ENCODE results near the gene SGPL1. TPM values are rescaled to one million over a fixed set of nuclear protein-coding genes. Genes with fewer than 3 reads are reported as not detected.
"Not testable (repeated sequence)": the region's sequence is repeated elsewhere in the genome, so short reads cannot be mapped to it uniquely, and the experiment has no call there.

Gene SGPL1
- total RNA-seq, 1 experiment from 2014 or later, result 26.5 TPM

DNA sequence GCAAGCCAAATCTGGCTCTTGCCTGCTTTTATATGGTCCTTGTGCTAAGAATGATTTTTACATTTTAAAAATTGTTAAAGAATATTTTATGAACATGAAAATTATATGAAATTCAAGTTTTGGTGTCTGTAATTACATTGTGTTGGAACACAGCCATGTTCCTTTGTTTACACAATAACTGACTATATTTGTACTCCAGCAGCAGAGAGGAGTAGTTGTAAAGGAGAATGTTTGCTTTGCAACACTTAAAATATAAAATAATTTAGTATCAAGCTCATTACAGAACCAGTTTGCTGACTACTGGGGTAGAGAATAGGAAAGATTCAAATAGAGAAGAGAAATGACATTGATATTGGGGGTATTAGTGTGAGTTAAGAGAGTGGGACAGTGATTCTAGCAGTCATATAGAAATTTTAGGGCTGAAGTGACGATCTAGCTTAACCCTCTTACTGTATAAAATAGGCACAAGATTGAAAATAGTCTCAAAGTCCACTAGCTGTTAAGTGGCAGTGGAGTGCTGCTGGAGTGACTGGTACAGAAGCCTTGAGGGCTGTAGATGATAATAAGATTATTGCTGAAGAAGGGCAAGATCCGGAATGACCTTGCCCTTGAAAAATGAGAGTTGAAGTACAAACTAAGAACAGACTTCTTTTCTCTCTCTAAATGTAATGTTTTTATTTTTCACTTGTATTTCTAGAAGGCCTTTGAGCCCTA lies 28.2 kb downstream of the SGPL1 start:
- no peak for DNase-seq (ENCODE audit: low read depth)

DNA sequence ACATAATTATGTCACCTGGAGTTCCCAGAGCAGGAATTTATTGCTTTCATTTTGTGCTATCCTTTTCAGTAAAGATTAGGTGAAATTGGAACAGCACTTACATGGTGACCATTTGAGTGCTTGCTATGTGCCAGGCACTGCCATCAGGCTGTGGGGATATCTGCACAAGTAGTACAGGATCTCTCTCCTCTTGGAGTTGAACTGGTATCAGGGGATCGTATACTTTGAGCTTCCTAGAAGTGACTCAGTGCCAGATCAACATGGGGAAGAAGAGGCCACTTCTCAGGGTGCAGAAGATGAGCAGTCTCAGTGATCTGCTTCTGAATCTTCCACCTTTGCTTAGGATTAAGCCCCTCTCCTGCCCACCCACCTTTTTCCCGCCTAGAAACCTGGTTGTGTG lies 29.5 kb downstream of the SGPL1 start:
- DNase-seq (ENCODE audit: low read depth), result no peak

DNA sequence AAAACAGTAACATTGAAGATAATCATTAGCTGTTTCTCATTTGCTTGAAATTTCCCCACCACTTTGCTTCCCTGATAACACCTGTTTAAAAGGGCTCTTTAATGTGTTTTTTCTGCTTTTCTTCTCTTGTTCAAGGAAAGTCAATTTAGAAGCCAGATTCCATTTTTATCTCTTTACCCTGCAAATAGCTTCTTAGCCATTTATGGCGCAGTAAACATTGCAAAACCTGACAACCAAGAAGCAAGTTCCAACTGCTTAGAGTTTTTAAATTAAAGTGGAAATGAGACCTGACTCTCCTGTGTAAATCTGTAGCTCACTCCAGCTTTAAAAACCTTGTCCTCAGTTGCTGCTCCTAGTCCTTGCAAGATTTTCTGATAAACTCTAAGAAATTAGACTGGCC lies 30.1 kb downstream of the SGPL1 start:
- DNase-seq (ENCODE audit: low read depth), result no peak

DNA sequence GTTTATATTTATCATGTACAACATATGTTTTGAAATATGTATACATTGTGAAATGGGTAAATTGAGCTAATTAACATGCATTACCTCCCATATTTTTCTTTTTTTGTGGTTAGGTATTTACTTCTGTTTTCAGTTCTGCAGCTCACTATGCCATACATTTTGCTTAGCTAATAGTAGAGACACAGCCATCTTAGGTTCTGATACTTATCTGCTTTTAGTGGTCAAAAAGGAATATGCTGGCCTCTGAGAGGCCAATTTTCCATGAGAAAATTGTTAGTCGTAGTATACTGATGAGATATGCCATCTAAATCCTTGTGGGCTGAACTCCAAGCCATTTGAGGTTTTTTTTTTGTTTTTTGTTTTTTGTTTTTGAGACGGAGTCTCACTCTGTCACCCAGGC lies 31.0 kb downstream of the SGPL1 start:
- DNase-seq (ENCODE audit: low read depth), result peak; percentile 15

DNA sequence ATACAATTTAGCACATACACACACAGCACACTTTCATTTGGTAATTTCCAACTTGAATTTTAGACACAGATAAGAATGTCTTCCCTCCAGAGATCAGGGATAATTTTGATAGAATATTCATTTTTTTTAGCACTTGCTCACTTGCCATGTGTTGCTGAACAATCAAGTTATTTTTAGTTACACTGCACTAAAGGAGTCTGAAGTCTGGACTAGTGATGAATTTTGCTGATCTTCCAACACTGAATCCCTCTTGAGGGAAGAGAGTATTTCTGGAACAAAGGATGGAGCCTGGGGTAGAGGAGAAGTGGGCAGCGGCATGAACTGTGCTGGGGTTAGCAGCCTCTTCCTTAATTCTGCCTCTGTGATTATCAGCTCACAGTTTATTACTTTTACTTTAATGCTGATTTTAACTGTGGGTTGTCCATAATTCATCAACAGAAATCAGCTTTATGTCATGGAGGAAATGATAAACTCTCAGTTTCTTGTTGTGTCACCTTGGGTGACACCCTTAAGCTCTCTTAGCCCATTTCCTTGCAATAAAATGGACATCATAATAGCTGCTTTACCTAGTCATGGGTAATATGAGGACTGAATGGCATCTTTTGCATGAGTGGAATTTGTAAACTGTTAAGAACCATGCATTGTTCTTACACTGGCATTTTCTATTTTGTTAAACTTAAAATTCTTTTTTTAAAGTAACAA lies 32.1 kb downstream of the SGPL1 start:
- DNase-seq (ENCODE audit: low read depth), result no peak

DNA sequence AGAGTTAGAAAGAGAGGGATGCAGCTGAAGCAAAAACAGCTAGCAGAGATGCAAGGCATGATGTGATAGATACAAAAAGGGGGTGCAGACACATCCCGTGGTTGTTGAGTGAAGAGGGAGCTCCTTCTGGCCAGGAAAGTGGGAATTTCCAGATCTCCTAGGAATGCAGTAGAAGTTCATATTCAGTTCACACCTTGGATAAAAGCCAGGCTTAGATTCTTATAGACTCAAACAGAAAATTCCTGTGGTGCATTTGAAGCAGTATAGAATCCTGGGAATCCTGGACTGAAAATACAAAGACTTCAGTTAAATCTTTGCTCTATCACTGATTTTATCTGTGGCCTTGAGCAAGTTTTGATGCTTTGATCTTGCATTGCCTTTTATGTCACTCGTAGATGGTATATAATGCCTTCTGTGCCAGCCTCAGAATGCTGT lies 33.9 kb downstream of the SGPL1 start:
- peak; percentile 71 for DNase-seq (ENCODE audit: low read depth)

DNA sequence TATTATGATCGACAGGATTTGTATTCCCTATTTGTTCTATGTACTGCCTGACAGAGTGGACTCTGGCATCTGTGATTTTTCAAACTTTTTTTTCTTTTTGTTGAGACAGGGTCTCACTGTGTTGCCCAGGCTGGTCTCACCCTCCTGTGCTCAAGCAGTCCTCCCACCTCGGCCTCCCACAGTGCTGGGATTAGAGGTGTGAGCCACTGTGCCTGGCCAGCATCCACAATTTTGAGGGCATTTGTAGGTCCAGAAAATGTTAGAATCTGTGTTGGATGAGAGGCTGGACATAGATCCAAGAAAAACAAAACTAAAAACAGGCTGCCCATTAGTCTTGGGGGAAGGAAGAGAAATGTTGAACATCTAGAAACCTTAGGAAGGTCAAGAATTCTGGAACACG lies 34.3 kb downstream of the SGPL1 start:
- DNase-seq (ENCODE audit: low read depth), result no peak

DNA sequence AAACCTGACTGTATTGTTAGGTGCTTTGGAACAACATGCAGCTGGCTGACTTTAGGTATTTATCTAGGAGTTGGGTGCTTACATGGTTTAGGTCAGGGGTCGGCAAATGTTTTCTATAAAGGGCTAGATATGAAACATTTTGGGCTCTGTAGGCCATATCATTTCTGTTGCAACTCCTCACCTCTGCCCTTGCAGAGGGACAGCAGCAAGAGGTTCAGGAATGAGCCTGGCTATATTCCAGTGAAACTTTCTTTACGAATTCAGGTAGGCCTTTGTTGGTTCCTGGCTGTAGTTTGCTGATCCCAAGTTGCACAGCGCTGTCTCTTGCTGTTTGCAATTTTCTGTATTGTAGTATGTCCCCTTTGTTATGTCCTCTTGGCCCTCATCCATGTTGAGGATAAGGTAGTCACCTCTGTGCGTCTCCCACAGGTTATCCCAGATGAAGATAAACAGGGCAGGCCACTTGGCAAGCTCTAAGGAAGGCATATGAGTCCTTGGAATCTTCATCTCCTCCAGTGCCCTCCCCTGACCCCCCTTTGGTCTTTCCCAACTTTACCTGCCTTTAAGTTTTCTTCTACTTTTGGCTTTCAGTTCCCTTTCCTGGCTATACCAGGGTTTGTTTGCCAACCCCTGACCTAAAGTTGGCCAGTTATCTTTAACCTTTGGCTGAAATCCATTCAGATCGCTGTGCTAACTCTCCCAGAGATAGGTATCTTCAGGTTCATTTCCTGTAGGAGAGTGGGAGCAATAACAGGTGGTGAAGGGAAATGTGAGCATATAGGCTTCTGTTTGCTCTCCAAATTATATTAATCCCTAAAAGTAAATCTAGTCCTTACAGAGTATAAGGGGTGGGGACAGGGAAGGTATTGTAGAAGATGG lies 36.1 kb downstream of the SGPL1 start:
- no peak for DNase-seq (ENCODE audit: low read depth)

DNA sequence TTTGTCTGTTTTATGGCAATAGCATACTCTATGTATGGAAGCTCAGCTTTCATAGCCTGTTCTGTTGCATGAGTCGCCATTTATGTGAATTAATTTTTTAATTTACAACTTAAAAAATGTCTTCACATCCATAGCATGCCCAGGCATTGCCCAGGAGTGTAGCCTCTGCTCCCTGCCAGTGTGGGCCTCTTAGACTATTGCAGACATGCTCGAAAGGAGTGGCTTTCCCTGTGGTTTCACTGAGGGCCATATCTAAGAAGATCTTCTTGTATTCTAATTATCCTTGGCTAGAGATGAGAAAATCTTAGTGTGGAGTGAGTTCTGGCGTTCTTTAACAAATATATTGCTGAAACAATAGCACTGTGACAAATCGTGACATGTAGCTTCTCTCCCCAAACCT lies 37.3 kb downstream of the SGPL1 start:
- no peak for DNase-seq (ENCODE audit: low read depth)

DNA sequence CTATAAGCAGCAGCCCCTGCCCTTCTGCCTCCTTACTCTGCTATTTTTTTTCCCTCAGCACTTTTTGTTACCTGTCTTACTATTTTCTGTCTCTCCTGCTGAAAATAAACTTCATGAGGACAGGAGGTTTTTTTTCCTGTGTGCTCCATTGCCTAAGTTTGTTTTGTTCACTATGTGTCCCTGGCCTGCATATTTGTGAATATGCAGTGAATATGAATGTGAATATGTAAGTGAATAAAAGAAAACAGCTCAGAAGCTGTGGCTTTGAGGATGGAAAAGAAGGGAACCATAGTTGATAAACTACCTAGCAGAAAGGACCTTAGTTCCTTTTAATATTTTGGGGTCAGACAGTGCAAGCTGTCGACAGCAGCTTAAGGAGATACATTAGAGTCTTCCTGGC lies 37.7 kb downstream of the SGPL1 start:
- no peak for DNase-seq (ENCODE audit: low read depth)

DNA sequence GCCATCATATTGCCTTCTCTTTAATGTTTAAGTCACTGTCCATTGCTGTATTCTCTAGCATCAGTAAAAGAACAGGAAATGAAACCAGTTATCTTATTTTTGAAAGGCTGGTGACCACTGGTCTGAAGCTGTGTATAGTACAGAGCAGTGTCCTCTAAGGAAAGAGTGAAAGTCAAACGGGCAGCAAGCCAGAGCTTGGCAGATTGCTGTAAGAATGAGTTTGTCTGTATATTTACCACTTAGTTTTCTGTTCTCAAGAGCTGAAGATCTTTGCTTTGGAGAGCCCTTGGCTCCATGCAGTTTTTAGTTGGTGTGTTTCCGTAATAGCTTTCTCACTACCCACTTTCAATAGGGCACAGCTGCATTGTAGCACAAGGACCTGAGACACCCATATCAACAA lies 40.7 kb downstream of the SGPL1 start:
- no peak for DNase-seq (ENCODE audit: low read depth)

DNA sequence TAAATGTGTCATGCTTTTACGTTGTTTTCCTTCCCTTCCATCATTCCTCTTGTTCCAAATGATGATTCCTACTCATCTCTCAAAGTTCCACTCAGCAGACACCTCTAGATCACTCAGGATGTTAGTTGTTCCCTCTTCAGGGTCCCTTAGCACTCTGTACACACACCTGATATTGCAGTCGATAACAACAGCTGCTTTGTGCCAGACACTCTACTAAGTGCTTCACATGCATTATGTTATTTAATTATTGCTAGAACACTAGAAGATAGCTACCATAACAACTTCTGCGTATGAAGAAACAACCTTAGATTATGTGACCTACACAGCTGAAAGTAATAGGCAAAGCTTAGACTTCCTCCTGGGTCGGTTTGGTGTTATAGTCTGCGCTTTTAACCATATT lies 43.0 kb downstream of the SGPL1 start:
- no peak for DNase-seq (ENCODE audit: low read depth)

DNA sequence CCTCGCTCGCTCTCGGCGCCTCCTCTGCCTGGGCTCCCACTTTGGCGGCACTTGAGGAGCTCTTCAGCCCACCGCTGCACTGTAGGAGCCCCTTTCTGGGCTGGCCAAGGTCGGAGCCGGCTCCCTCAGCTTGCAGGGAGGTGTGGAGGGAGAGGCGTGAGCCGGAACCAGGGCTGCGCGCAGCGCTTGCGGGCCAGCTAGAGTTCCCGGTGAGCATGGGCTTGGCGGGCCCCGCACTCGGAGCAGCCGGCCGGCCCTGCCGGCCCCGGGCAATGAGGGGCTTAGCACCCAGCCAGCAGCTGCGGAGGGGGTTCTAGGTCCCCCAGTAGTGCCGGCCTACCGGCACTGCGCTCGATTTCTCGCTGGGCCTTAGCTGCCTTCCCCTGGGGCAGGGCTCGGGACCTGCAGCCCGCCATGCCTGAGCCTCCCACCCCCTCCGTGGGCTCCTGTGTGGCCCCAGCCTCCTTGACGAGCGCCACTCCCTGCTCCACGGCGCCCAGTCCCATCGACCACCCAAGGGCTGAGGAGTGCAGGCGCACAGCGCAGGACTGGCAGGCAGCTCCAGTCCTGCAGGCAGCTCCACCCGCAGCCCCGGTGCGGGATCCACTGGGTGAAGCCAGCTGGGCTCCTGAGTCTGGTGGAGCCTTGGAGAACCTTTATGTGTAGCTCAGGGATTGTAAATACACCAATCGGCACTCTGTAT lies 45.9 kb downstream of the SGPL1 start:
- DNase-seq (ENCODE audit: low read depth), result not testable (repeated sequence)

DNA sequence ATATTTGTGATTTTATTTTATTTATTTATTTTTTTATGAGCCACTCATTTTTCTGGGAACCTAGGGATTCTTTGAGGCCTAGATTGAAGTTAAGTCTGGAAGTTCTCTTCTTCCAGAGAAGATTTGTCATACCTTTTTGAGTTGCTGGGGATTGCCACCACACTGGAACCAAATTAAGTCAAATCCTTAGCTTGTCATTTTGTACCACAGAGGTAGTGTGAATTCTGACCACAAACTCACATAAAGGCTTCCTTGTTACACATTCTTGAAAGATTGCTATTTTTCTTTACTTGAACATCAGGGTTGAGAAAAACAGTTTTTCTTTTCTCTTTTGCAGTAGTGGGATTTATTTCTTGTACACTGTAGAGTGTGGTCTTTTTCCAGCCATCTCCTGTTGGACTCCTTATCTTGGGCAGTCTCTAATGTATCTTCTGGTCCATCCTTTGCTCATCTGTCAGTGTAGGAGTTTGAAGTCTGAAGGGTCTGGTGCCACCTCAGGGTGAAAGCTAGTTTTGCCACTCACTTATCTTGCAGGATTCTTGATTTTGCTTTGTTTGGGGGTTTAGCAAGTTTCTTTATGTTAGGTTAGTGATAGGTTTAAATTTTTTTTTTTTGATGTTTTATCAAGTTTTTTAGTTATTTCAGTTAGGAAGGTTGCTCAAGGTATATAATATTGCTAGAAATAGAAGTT lies 47.9 kb downstream of the SGPL1 start:
- no peak for DNase-seq (ENCODE audit: low read depth)

DNA sequence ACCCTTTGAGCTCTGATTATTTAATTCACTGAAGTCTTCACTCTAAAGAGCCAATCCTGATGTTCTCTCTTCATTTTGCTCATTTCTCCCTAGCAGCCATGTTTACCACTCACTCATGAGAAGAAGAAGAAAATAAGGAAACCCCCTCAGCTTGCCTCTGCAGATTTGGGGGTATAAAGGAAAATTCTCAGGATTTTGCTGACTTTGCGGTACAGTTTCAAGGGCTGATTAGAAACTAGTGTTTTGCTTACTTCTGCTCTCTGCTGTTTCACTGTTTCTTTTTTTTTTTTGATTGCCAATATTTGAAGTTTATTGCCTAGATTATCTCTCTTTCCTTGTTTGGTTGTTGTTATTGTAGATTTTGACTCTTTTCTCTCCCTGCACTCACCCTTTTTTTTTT lies 49.2 kb downstream of the SGPL1 start:
- DNase-seq (ENCODE audit: low read depth), result no peak

DNA sequence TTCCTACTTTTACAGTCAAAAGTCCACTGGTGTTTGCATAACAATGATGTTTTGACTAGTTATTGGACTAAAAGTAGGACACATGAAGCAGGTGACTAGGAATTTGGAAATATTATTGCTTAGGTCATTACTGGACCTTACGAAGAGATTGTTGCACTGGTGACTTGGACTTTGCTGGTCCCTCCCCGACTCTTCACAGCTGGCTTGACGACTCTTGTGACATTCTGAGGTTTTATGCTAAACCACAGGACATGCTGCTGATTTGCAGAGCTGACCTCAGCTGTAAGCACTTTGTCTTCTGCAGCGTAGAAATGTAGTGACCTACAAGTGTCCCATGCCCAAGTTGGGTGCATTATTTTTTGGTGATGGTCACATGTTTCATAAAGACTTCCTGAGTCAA lies 50.7 kb downstream of the SGPL1 start:
- DNase-seq (ENCODE audit: low read depth), result peak; percentile 48

DNA sequence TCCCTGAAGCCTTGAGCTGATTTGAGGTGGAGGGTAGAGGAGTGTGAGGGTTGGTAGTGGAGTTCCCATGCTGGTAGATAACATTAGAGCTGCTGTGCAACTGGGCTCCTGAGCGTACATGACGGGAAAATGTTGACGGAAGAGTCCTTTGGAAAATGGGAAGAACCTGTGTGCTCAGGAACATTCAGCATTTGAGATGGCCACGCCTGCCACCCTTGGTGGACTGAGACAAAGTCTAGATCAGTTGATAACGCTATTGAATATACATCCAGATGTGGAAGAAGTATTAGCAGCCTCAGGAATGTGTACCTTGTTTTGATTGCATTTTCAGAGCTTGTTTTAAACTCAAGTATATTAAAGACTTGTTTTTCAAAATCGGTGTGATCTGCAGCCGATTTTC lies 56.5 kb downstream of the SGPL1 start:
- DNase-seq (ENCODE audit: low read depth), result no peak

DNA sequence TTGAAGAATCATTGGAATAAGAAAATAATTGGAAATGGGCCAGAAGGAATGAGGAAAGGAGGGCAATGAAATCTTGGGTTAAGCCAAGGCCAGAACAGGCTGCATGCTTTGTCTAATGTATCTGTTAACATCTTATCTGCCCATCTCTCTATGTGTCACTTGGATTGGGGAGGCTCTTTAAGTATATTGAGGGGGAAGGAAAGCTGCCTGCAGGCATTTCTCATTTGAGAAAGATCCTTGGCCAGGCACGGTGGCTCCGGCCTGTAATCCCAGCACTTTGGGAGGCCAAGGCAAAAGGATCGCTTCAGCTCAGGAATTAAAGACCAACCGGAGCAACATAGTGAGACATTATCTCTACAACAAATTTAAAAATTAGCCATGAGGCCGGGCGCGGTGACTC lies 58.3 kb downstream of the SGPL1 start:
- DNase-seq (ENCODE audit: low read depth), result peak; percentile 27

DNA sequence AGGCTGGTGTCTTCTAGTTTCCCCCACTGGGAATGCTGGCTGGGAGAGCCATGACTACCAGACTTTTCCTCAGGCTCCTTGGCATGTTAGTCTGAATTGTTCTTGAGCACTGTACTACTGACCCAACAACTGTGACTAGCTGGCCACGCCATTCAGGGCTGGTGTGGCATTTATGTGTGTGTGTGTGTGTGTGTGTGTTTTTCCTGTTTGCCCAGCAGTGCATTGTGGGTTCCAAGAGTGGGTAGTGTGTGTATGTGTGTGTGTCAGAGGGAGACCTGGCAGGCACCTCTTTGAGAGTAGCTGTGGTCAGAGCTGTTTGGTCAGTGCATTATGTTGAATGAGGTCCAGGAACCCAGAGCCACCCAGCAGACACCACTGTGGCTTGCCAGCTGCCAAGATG lies 63.5 kb downstream of the SGPL1 start:
- peak; percentile 36 for DNase-seq (ENCODE audit: low read depth)

DNA sequence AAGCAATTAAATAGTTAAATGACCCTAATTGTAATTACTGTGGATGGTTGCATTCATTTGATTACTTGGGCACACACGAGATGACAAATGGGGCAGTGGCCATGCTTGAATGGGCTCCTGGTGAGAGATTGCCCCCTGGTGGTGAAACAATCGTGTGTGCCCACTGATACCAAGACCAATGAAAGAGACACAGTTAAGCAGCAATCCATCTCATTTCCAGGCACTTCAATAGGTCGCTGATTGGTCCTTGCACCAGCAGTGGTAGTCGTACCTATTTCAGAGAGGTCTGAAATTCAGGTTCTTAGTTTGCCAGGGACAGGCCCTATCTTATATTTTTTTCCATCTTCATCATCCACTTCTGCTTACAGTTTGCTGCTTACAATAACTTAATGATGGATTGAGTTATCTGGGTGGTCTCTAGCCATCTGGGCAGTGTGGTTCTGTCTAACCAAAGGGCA lies 64.4 kb downstream of the SGPL1 start:
- DNase-seq (ENCODE audit: low read depth), result peak; percentile 72

DNA sequence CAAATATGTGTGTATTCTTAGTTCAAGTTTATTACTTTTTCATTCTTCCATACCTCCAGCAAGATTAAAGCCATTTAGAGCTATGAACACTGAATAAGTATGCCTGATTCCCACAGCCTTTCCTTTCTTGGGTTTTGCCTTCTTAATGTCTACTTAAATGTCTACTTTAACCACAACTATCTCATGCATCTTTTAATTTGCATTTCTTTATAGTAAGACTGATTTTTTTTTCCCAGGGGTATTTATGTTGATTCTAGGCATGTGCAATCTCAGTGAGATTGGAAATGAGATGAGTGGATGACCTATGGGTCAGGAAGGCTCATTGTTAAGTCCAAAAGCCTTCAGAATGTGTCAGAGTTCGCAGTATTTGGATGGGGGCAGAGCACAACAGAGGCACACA lies 69.0 kb downstream of the SGPL1 start:
- no peak for DNase-seq (ENCODE audit: low read depth)

Measured in M059J (cell line).